ENCODE results near the gene TCTA. TPM values are rescaled to one million over a fixed set of nuclear protein-coding genes. Genes with fewer than 3 reads are reported as not detected.
"Not testable (repeated sequence)": the region's sequence is repeated elsewhere in the genome, so short reads cannot be mapped to it uniquely, and the experiment has no call there.

TCTA gene
- total RNA-seq, result 15.1 TPM

- peak; percentile 100 for DNase-seq
Observed at GRCh38 chr3:49411968-49412631, at the start of gene TCTA, which contains the start of gene RHOA. Gene TCTA (plus strand): TSS chr3:49412423. CDS start chr3:49412427, 4 bp downstream. Gene RHOA (minus strand): TSS chr3:49411976. CDS start chr3:49375589, 36,387 bp downstream.

- no peak for DNase-seq
Observed at GRCh38 chr3:49362561-49362960, 49.7 kb upstream of the TCTA start.

GRCh38 chr3:49370585-49371290, 41.5 kb upstream of the TCTA start:
- no peak for DNase-seq

- DNase-seq, result no peak
Observed at GRCh38 chr3:49371946-49372345, 40.3 kb upstream of the TCTA start.

GRCh38 chr3:49377483-49377882, 34.7 kb upstream of the TCTA start:
- DNase-seq, result no peak

GRCh38 chr3:49378249-49378895, 33.9 kb upstream of the TCTA start:
- DNase-seq, result peak; percentile 78

- no peak for DNase-seq
Observed at GRCh38 chr3:49383387-49383786, 28.8 kb upstream of the TCTA start.

- no peak for DNase-seq
Observed at GRCh38 chr3:49385617-49386016, 26.6 kb upstream of the TCTA start.

GRCh38 chr3:49386056-49386756, 26.0 kb upstream of the TCTA start:
- DNase-seq, result no peak

- DNase-seq, result no peak
Observed at GRCh38 chr3:49387721-49388120, 24.5 kb upstream of the TCTA start.

GRCh38 chr3:49388289-49388820, 23.9 kb upstream of the TCTA start:
- no peak for DNase-seq

- peak; percentile 50 for DNase-seq
Observed at GRCh38 chr3:49389297-49389696, 22.9 kb upstream of the TCTA start.

- not testable (repeated sequence) for DNase-seq
Observed at GRCh38 chr3:49391310-49391709, 20.9 kb upstream of the TCTA start.

- peak; percentile 57 for DNase-seq
Observed at GRCh38 chr3:49397470-49397869, 14.8 kb upstream of the TCTA start.

- no peak for DNase-seq
Observed at GRCh38 chr3:49399461-49399860, 12.8 kb upstream of the TCTA start.

- no peak for DNase-seq
Observed at GRCh38 chr3:49401766-49402165, 10.5 kb upstream of the TCTA start.

GRCh38 chr3:49403891-49404290, 8.3 kb upstream of the TCTA start:
- no peak for DNase-seq

- not testable (repeated sequence) for DNase-seq
Observed at GRCh38 chr3:49405570-49405969, 6.7 kb upstream of the TCTA start.

GRCh38 chr3:49406571-49407565, 5.4 kb upstream of the TCTA start:
- no peak for DNase-seq

GRCh38 chr3:49410066-49410845, 2.0 kb upstream of the TCTA start:
- no peak for DNase-seq
